ENCODE results near the gene GAB2.
"Not testable (repeated sequence)": the region's sequence is repeated elsewhere in the genome, so short reads cannot be mapped to it uniquely, and the experiment has no call there.

GAB2 gene

GRCh38 chr11:78277314-78277994, 140.2 kb downstream of the GAB2 start:
- DNase-seq (ENCODE audit: low read depth) = no peak

GRCh38 chr11:78276311-78276710, 141.3 kb downstream of the GAB2 start:
- DNase-seq (ENCODE audit: low read depth) = no peak

- no peak for DNase-seq (ENCODE audit: low read depth)
Observed at GRCh38 chr11:78274739-78275138, 142.9 kb downstream of the GAB2 start.

- DNase-seq (ENCODE audit: low read depth) = not testable (repeated sequence)
Observed at GRCh38 chr11:78272625-78273269, 144.9 kb downstream of the GAB2 start.

GRCh38 chr11:78271801-78272200, 145.8 kb downstream of the GAB2 start:
- not testable (repeated sequence) for DNase-seq (ENCODE audit: low read depth)

GRCh38 chr11:78270971-78271370, 146.6 kb downstream of the GAB2 start:
- DNase-seq (ENCODE audit: low read depth) = no peak

GRCh38 chr11:78269806-78270205, 147.8 kb downstream of the GAB2 start:
- no peak for DNase-seq (ENCODE audit: low read depth)

GRCh38 chr11:78268591-78269410, 148.8 kb downstream of the GAB2 start:
- no peak for DNase-seq (ENCODE audit: low read depth)

GRCh38 chr11:78266451-78266850, 151.2 kb downstream of the GAB2 start:
- DNase-seq (ENCODE audit: low read depth) = no peak

GRCh38 chr11:78265326-78265725, 152.3 kb downstream of the GAB2 start:
- no peak for DNase-seq (ENCODE audit: low read depth)

GRCh38 chr11:78262691-78263090, 154.9 kb downstream of the GAB2 start:
- no peak for DNase-seq (ENCODE audit: low read depth)

GRCh38 chr11:78262238-78262637, 155.4 kb downstream of the GAB2 start:
- DNase-seq (ENCODE audit: low read depth) = no peak

GRCh38 chr11:78261828-78262227, 155.8 kb downstream of the GAB2 start:
- no peak for DNase-seq (ENCODE audit: low read depth)

GRCh38 chr11:78261367-78261766, 156.3 kb downstream of the GAB2 start:
- DNase-seq (ENCODE audit: low read depth) = no peak

- no peak for DNase-seq (ENCODE audit: low read depth)
Observed at GRCh38 chr11:78259777-78260487, 157.7 kb downstream of the GAB2 start.

GRCh38 chr11:78257654-78258053, 160.0 kb downstream of the GAB2 start:
- DNase-seq (ENCODE audit: low read depth) = no peak

GRCh38 chr11:78256962-78257361, 160.7 kb downstream of the GAB2 start:
- DNase-seq (ENCODE audit: low read depth) = no peak

- no peak for DNase-seq (ENCODE audit: low read depth)
Observed at GRCh38 chr11:78255919-78256318, 161.7 kb downstream of the GAB2 start.

GRCh38 chr11:78254268-78254667, 163.4 kb downstream of the GAB2 start:
- DNase-seq (ENCODE audit: low read depth) = no peak

- no peak for DNase-seq (ENCODE audit: low read depth)
Observed at GRCh38 chr11:78253797-78254196, 163.8 kb downstream of the GAB2 start.

GRCh38 chr11:78251083-78251775, 166.4 kb downstream of the GAB2 start:
- DNase-seq (ENCODE audit: low read depth) = no peak

GRCh38 chr11:78250099-78250498, 167.5 kb downstream of the GAB2 start:
- DNase-seq (ENCODE audit: low read depth) = no peak
